ENCODE data around the gene TGOLN2.
A peak's percentile ranks its signal among the peaks of the same experiment; 100 is the strongest.
"Not testable (repeated sequence)": the region's sequence is repeated elsewhere in the genome, so short reads cannot be mapped to it uniquely, and the experiment has no call there.

TGOLN2 gene

DNA sequence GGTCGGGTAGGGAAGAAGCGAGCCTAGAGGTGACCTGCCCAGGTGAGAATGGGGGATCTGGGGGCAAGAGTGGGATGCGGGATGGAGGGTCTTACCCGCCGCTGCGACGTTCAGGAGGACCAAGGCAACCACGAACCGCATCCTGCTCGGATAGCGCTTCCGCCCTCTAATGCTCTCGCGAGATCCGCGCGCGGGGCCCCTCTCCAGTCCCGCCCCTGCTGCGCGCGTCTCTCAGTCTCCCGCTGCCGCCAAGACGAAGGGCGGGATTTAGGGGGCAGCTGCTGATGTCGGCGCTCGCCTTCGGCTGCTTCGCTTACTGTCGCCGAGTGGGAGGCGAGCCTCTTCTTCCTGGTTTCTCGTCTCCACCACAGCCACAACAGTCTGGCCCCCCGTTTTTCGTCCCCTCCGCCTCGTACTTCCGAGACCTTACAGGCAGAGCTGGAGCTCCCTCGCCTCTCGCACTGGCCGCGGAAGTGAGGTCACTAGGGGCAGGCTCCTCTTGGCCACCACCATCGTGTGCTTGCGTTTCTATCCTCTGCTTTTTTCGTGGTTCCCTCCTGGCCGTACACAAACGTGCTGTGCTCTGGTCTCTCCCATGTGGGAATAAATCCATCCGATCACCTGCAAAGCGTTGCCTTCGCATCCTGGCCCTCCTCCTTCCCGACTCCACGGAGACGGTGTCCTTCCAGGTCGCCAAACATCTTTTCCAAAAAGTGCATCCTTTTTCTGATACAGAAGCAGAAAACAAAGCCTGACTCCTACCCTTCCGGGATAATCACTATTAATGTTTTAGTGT is at the start of gene TGOLN2:
Gene TGOLN2 (minus strand): TSS at position 168 of the 796 bp plus-strand sequence. CDS start 27 bp downstream, at position 141.
- H3K27ac ChIP-seq (ENCODE audit: low read length): peak within 1 kb of the TSS; percentile 97
- no peaks in the 10 kb centered on the region for H3K9me3 ChIP-seq (ENCODE audit: control insufficient read depth in 2 of 2, low read length in 2 of 2)
- peak within 1 kb of the TSS; percentile 97 to 99 for H3K9ac ChIP-seq (ENCODE audit: low read length in 2 of 2)
- peak within 1 kb of the TSS; percentile 96 to 98 for H3K4me3 ChIP-seq (ENCODE audit: low read length in 2 of 2)
- H3K36me3 ChIP-seq (ENCODE audit: control insufficient read depth in 2 of 2, insufficient read depth in 2 of 2, low read length in 2 of 2): peaks cover 13 to 16% of the 10 kb centered on the region in 2 donors
- H3K27me3 ChIP-seq (ENCODE audit: control insufficient read depth in 1 of 2, insufficient read depth in 2 of 2, low read length in 2 of 2): no peaks in the 10 kb centered on the region
- H3K4me1 ChIP-seq (ENCODE audit: control insufficient read depth, insufficient read depth, low read length): peaks cover 33% of the 10 kb centered on the region

DNA sequence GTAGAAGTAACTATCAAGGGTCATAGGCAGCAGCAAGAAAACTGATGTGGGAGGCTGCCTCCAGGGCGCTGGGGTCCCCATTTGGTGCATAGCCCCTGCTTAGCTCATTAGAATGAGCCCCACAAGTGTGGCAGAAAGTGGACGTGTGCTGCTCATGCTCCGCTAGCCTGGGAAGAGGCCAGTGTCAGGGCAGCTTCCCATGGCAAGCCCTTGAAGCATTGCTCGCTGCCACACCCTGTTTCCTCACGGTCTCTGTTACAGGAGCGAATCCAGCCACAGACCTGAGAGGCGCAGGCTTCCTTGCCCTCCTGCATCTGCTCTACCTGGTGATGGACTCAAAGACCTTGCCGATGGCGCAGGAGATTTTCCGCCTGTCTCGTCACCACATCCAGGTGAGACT is 49.3 kb upstream of the TGOLN2 start:
- Histone ChIP-seq H3K27ac (ENCODE audit: low read length) (no peak overlapping the region), H3K4me3 (ENCODE audit: low read length in 2 of 2) (no peak overlapping the region), H3K27me3 (ENCODE audit: control insufficient read depth in 1 of 2, insufficient read depth in 2 of 2, low read length in 2 of 2) (no peaks in the 10 kb centered on the region), H3K36me3 (ENCODE audit: control insufficient read depth in 2 of 2, insufficient read depth in 2 of 2, low read length in 2 of 2) (peaks cover 17 to 24% of the 10 kb centered on the region in 2 donors), H3K9me3 (ENCODE audit: control insufficient read depth in 2 of 2, low read length in 2 of 2) (no peaks in the 10 kb centered on the region), H3K9ac (ENCODE audit: low read length in 2 of 2) (no peak overlapping the region), H3K4me1 (ENCODE audit: control insufficient read depth, insufficient read depth, low read length) (peaks cover 5% of the 10 kb centered on the region)

DNA sequence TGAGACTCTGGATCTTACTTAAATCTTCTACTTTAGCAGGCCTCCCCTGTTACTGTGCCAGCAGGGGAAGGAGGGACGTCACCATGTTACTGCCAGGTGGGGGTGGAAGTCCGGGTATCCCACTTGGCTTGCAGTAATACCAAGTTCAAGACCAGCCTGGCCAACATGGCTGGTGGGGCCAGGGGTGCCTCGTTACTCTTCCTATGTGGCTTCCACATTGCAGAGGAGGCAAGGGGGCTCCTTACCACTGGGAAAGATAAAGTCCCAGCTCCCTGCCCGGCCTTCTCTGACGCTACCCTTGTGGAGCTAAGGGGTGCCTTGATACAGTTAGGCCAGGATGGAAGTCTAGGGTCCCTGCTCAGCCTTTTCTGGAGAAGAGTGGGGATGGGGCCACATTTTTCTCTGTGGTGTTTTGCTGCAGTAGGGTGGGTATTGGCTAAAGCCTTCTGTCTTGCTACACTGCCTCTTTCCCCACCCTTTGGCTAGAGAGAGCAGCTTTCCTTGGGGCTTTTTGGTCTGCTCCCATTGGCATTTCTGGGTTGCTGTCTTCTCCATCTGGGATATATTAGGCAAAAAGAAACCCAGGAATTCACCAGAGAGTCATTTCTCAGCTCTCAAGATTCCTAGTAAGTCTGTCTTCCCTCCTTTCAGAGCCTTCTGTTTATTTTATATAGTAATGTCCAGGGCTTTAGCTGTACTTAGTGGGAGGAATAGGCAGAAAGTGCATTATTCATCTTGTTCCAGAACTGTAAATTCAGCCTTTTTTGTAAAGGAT is 48.7 kb upstream of the TGOLN2 start:
- H3K36me3 ChIP-seq (ENCODE audit: control insufficient read depth in 2 of 2, insufficient read depth in 2 of 2, low read length in 2 of 2): peaks cover 17 to 24% of the 10 kb centered on the region in 2 donors
- no peak overlapping the region for H3K4me3 ChIP-seq (ENCODE audit: low read length in 2 of 2)
- no peak overlapping the region for H3K9ac ChIP-seq (ENCODE audit: low read length in 2 of 2)
- H3K4me1 ChIP-seq (ENCODE audit: control insufficient read depth, insufficient read depth, low read length): peaks cover 5% of the 10 kb centered on the region
- H3K9me3 ChIP-seq (ENCODE audit: control insufficient read depth in 2 of 2, low read length in 2 of 2): no peaks in the 10 kb centered on the region
- no peak overlapping the region for H3K27ac ChIP-seq (ENCODE audit: low read length)
- H3K27me3 ChIP-seq (ENCODE audit: control insufficient read depth in 1 of 2, insufficient read depth in 2 of 2, low read length in 2 of 2): no peaks in the 10 kb centered on the region

DNA sequence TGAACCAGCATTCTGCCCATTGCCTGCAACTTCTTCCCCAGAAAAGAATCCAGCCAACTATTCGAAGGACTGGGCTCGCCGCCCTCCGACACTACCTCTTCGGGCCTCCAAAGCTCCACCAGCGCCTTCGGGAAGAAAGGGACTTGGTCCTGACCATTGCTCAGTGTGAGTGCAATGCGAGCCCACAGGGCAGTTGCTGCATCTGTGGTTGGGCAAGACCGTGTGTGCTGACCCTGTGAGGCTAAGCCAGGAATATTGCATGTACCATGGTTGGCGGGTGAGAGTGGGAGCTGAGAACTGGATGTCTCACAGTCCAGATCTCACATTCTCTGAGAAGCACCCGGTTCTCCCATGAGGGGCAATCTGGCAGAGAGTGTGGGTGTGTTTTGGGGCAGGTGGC is 43.3 kb upstream of the TGOLN2 start:
- H3K4me3 ChIP-seq (ENCODE audit: low read length in 2 of 2): no peak overlapping the region
- no peaks in the 10 kb centered on the region for H3K4me1 ChIP-seq (ENCODE audit: control insufficient read depth, insufficient read depth, low read length)
- no peak overlapping the region for H3K27ac ChIP-seq (ENCODE audit: low read length)
- peaks cover 19 to 22% of the 10 kb centered on the region in 2 donors for H3K36me3 ChIP-seq (ENCODE audit: control insufficient read depth in 2 of 2, insufficient read depth in 2 of 2, low read length in 2 of 2)
- H3K27me3 ChIP-seq (ENCODE audit: control insufficient read depth in 1 of 2, insufficient read depth in 2 of 2, low read length in 2 of 2): no peaks in the 10 kb centered on the region
- no peak overlapping the region for H3K9ac ChIP-seq (ENCODE audit: low read length in 2 of 2)
- no peaks in the 10 kb centered on the region for H3K9me3 ChIP-seq (ENCODE audit: control insufficient read depth in 2 of 2, low read length in 2 of 2)

DNA sequence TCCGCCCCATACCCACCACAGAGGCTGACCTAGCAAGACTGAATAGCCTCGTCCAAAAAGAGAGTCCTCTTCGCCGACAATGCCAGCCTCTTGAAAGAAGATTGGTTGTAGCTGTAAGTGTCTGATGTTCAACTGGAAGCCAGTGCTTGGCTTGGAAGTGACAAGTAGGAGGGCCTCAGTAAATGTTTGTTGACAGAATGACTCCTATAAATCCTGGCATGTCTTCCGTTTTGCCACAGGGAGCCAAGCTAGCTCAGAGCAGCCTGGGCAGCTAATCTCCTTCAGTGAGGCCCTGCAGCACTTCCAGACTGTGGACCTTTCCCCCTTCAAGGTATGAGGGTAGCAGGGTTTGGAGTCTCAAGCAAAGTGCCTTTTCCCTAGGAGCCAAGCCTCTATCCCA is 41.7 kb upstream of the TGOLN2 start:
- no peak overlapping the region for H3K4me3 ChIP-seq (ENCODE audit: low read length in 2 of 2)
- no peaks in the 10 kb centered on the region for H3K27me3 ChIP-seq (ENCODE audit: control insufficient read depth in 1 of 2, insufficient read depth in 2 of 2, low read length in 2 of 2)
- peaks cover 15 to 22% of the 10 kb centered on the region in 2 donors for H3K36me3 ChIP-seq (ENCODE audit: control insufficient read depth in 2 of 2, insufficient read depth in 2 of 2, low read length in 2 of 2)
- H3K9me3 ChIP-seq (ENCODE audit: control insufficient read depth in 2 of 2, low read length in 2 of 2): no peaks in the 10 kb centered on the region
- H3K4me1 ChIP-seq (ENCODE audit: control insufficient read depth, insufficient read depth, low read length): no peaks in the 10 kb centered on the region
- no peak overlapping the region for H3K27ac ChIP-seq (ENCODE audit: low read length)
- no peak overlapping the region for H3K9ac ChIP-seq (ENCODE audit: low read length in 2 of 2)

DNA sequence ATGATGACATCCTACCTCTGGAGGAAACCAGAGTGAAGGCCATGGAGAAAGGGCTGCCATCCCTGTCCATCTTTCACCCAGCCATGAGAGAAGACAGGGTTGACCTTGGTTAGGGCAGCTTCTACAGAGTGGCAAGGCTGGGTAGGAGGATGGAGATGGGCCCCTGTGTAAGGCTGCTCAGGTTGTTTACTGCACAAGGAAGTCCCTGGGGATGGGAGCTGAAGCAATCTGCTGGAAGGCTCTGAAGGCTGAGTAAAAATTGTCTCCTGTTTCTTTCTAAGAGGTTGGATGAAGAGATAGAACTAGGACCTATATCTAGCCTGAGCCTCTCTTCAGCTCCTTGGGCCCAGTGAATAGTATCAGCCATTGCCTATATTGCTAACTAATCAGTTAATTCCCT is 41.1 kb upstream of the TGOLN2 start:
- Histone ChIP-seq H3K36me3 (ENCODE audit: control insufficient read depth in 2 of 2, insufficient read depth in 2 of 2, low read length in 2 of 2) (peaks cover 15 to 22% of the 10 kb centered on the region in 2 donors), H3K9ac (ENCODE audit: low read length in 2 of 2) (no peak overlapping the region), H3K9me3 (ENCODE audit: control insufficient read depth in 2 of 2, low read length in 2 of 2) (no peaks in the 10 kb centered on the region), H3K27me3 (ENCODE audit: control insufficient read depth in 1 of 2, insufficient read depth in 2 of 2, low read length in 2 of 2) (no peaks in the 10 kb centered on the region), H3K4me1 (ENCODE audit: control insufficient read depth, insufficient read depth, low read length) (no peaks in the 10 kb centered on the region), H3K4me3 (ENCODE audit: low read length in 2 of 2) (no peak overlapping the region), H3K27ac (ENCODE audit: low read length) (no peak overlapping the region)

DNA sequence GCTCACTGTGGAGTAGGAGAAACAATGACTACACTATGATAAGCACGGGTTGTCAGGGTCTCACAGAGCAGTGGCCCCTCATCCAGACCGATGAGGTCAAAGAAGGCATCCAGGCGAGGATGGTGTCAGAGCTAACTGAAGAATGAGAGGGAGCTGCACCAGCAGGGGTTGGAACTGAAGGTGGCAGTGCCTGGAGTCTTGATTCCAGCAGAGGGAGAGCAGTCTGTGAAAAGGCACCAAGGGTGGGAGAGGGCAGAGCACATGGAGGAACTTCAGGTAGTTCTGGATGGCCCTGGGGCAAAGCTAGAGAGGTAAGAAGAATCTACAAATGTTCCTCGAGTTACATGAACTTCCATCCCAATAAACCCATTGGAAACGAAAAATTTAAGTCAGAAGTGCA is 39.4 kb upstream of the TGOLN2 start:
- Histone ChIP-seq H3K27ac (ENCODE audit: low read length) (no peak overlapping the region), H3K4me1 (ENCODE audit: control insufficient read depth, insufficient read depth, low read length) (no peaks in the 10 kb centered on the region), H3K4me3 (ENCODE audit: low read length in 2 of 2) (no peak overlapping the region), H3K9me3 (ENCODE audit: control insufficient read depth in 2 of 2, low read length in 2 of 2) (no peaks in the 10 kb centered on the region), H3K36me3 (ENCODE audit: control insufficient read depth in 2 of 2, insufficient read depth in 2 of 2, low read length in 2 of 2) (peaks cover 20 to 32% of the 10 kb centered on the region in 2 donors), H3K27me3 (ENCODE audit: control insufficient read depth in 1 of 2, insufficient read depth in 2 of 2, low read length in 2 of 2) (no peaks in the 10 kb centered on the region), H3K9ac (ENCODE audit: low read length in 2 of 2) (no peak overlapping the region)

DNA sequence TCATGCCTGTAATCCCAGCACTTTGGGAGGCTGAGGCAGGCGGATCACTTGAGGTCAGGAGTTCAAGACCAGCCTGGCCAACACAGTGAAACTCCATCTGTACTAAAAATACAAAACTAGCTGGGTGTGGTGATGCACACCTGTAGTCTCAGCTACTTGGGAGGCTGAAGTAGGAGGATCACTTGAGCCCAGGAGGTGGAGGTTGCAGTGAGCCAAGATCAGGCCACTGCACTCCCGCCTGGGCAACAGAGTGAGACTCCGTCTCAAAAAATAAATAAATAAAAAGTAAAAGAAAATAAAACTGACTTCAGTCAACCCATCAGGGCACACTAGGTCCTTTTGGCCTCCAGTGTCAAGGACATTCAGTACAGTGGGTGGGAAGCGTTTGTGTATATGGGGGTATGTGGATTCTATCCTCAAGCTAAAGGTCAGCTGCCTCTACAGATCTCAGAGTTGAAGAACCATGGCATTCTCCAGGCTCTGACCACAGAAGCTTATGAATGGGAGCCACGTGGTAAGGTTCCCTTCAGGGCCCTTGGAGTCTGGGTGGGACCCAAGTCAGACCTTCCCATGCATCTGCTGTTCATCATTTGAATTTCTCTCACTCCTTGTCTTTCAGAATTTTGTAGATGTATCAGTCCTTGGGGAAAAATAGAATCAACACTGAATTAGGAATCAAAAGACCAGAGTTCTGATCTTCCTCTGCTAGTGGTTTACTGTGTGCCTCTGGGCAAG is 35.0 kb upstream of the TGOLN2 start:
- H3K27ac ChIP-seq (ENCODE audit: low read length); H3K9ac ChIP-seq (ENCODE audit: low read length in 2 of 2); H3K27me3 ChIP-seq (ENCODE audit: control insufficient read depth in 1 of 2, insufficient read depth in 2 of 2, low read length in 2 of 2); H3K4me3 ChIP-seq (ENCODE audit: low read length in 2 of 2); H3K4me1 ChIP-seq (ENCODE audit: control insufficient read depth, insufficient read depth, low read length); H3K9me3 ChIP-seq (ENCODE audit: control insufficient read depth in 2 of 2, low read length in 2 of 2): not testable (repeated sequence)
- peaks cover 25 to 30% of the 10 kb centered on the region in 2 donors for H3K36me3 ChIP-seq (ENCODE audit: control insufficient read depth in 2 of 2, insufficient read depth in 2 of 2, low read length in 2 of 2)

DNA sequence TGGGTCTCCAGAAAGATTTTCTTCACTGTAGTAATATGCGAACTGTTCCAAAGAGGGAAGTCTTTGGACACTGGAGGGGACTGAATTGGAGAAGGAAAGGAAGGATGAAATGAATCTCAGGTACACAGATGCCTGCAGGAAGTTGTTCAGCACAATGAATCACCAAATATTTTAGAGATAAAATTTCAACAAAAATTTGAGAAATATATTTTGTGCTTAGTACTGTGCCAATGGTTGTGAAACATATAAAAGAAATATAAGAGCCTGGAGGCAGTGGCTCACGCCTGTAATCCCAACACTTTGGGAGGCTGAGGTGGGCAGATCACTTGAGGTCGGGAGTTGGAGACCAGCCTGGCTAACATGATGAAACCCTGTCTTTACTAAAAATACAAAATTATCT is 29.9 kb upstream of the TGOLN2 start:
- no peak overlapping the region for H3K9ac ChIP-seq (ENCODE audit: low read length in 2 of 2)
- no peak overlapping the region for H3K27ac ChIP-seq (ENCODE audit: low read length)
- H3K36me3 ChIP-seq (ENCODE audit: control insufficient read depth in 2 of 2, insufficient read depth in 2 of 2, low read length in 2 of 2): peaks cover 17 to 21% of the 10 kb centered on the region in 2 donors

DNA sequence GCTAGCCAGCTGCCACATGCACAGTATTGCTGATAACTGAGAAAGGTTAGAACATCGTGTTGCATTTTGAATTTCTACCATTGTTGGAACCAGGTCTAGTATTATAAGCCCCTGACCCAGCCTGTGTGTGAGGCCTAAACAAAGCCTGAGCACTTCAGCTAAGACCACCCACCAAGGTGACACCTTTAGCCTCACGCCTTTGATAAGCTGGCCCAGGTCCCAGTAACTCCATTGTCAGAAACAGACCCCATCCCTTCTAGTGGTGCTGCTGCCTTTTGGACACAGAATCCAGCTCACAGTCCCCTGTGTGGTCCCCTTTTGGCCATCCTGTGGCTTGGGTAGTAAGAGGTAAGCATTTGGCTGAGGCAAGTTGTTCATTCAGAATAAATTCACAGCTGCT is 28.4 kb upstream of the TGOLN2 start:
- Histone ChIP-seq H3K4me1 (ENCODE audit: control insufficient read depth, insufficient read depth, low read length) (peaks cover 28% of the 10 kb centered on the region), H3K9ac (ENCODE audit: low read length in 2 of 2) (no peak overlapping the region), H3K4me3 (ENCODE audit: low read length in 2 of 2) (peak overlapping the region in 1 of 2 donors; percentile 99), H3K27me3 (ENCODE audit: control insufficient read depth in 1 of 2, insufficient read depth in 2 of 2, low read length in 2 of 2) (no peaks in the 10 kb centered on the region), H3K36me3 (ENCODE audit: control insufficient read depth in 2 of 2, insufficient read depth in 2 of 2, low read length in 2 of 2) (peaks cover 14 to 18% of the 10 kb centered on the region in 2 donors), H3K9me3 (ENCODE audit: control insufficient read depth in 2 of 2, low read length in 2 of 2) (no peaks in the 10 kb centered on the region), H3K27ac (ENCODE audit: low read length) (no peak overlapping the region)

More for the DNA sequence above, 29.9 kb upstream of the TGOLN2 start:
- H3K27me3 ChIP-seq (ENCODE audit: control insufficient read depth in 1 of 2, insufficient read depth in 2 of 2, low read length in 2 of 2): no peaks in the 10 kb centered on the region
- peaks cover 27% of the 10 kb centered on the region for H3K4me1 ChIP-seq (ENCODE audit: control insufficient read depth, insufficient read depth, low read length)
- H3K9me3 ChIP-seq (ENCODE audit: control insufficient read depth in 2 of 2, low read length in 2 of 2): no peaks in the 10 kb centered on the region
- no peak overlapping the region for H3K4me3 ChIP-seq (ENCODE audit: low read length in 2 of 2)
